Neural cell (in vitro differentiated cells): ENCODE results near the gene CSMD2. TPM values are rescaled to one million over a fixed set of nuclear protein-coding genes. Genes with fewer than 3 reads are reported as not detected.

ENCODE experiments used
- H2AFZ ChIP-seq: fragments of 200-600, 300-800 bp; sonication (generic), shearing (Covaris generic); 2 replicates; pipeline ENCODE4 v1.6.0; 2014; ENCODE audit warnings: low read depth, mild to moderate bottlenecking, antibody characterized with exemption, low read length, moderate library complexity
- H3F3A ChIP-seq: fragments of 200-600 bp; shearing (Covaris generic); 2 replicates; pipeline ENCODE4 v1.6.1; 2016; ENCODE audit warnings: mild to moderate bottlenecking, moderate library complexity, mixed read lengths, antibody characterized with exemption, low read length; ENCODE audit not compliant: insufficient read depth, poor library complexity, severe bottlenecking
- H3K27ac ChIP-seq: fragments of 200-600, 300-800 bp; sonication (generic), shearing (Covaris generic); 2 replicates; pipeline ENCODE4 v1.5.1; 2014; ENCODE audit warnings: mild to moderate bottlenecking, low read length, moderate library complexity
- H3K27me3 ChIP-seq: fragments of 300-800, 200-600 bp; sonication (generic), shearing (Covaris generic); 2 replicates; pipeline ENCODE4 v1.6.0; 2014; ENCODE audit warnings: mild to moderate bottlenecking, low read depth, low read length, moderate library complexity; ENCODE audit not compliant: insufficient read depth
- H3K36me3 ChIP-seq: fragments of 300-800, 200-600 bp; sonication (generic), shearing (Covaris generic); 2 replicates; pipeline ENCODE4 v1.5.1; 2014; ENCODE audit warnings: mild to moderate bottlenecking, antibody characterized with exemption, low read length, moderate library complexity; ENCODE audit not compliant: insufficient read depth
- H3K4me2 ChIP-seq: fragments of 300-800, 200-600 bp; sonication (generic), shearing (Covaris generic); 2 replicates; pipeline ENCODE4 v1.6.0; 2014; ENCODE audit warnings: mild to moderate bottlenecking, low read length
- H3K4me3 ChIP-seq: fragments of 300-800, 200-600 bp; sonication (generic), shearing (Covaris generic); 2 replicates; pipeline ENCODE4 v1.5.1; 2014; ENCODE audit warnings: mild to moderate bottlenecking, low read length, moderate library complexity
- H3K79me2 ChIP-seq: fragments of 200-600 bp; shearing (Covaris generic); replicated peaks from 2 replicates; pipeline ENCODE4 v1.6.0; 2014; ENCODE audit warnings: mild to moderate bottlenecking, low read length, moderate library complexity; ENCODE audit not compliant: insufficient read depth
- H3K9ac ChIP-seq: fragments of 300-800, 200-600 bp; sonication (generic), shearing (Covaris generic); 2 replicates; pipeline ENCODE4 v1.6.1; 2016; ENCODE audit warnings: mild to moderate bottlenecking, low read length, mixed read lengths
- H3K9me2 ChIP-seq: fragments of 200-600 bp; shearing (Covaris generic); 2 replicates; pipeline ENCODE4 v1.6.1; 2016; ENCODE audit warnings: mild to moderate bottlenecking, low read length, mixed read lengths; ENCODE audit not compliant: insufficient read depth
- H3K9me3 ChIP-seq: fragments of 200-600, 300-800 bp; sonication (generic), shearing (Covaris generic); 2 replicates; pipeline ENCODE4 v1.6.1; 2016; ENCODE audit warnings: mild to moderate bottlenecking, mixed run types, low read length, moderate library complexity, mixed read lengths
- H4K20me1 ChIP-seq: fragments of 200-600 bp; shearing (Covaris generic); 2 replicates; pipeline ENCODE4 v1.6.1; 2016; ENCODE audit warnings: mild to moderate bottlenecking, mixed run types; ENCODE audit not compliant: insufficient read depth
- CTCF ChIP-seq: fragments of 450-650 bp; IDR thresholded peaks from 2 replicates; pipeline ENCODE4 v1.5.1; 2014; ENCODE audit warnings: antibody characterized with exemption, mild to moderate bottlenecking, moderate library complexity; ENCODE audit not compliant: poor library complexity, severe bottlenecking
- EP300 ChIP-seq: fragments of 450-650 bp; conservative IDR thresholded peaks from 2 replicates; pipeline ENCODE4 v1.6.1; 2014; ENCODE audit warnings: antibody characterized with exemption, mild to moderate bottlenecking, moderate library complexity; ENCODE audit not compliant: poor library complexity, severe bottlenecking
- EZH2 ChIP-seq: fragments of 200-600, 300-800 bp; shearing (Covaris generic), sonication (generic); IDR thresholded peaks from 2 replicates; pipeline ENCODE4 v1.6.1; 2014; ENCODE audit warnings: antibody characterized with exemption, low read length, borderline replicate concordance, mild to moderate bottlenecking; ENCODE audit not compliant: insufficient read depth, poor library complexity, severe bottlenecking
- MXI1 ChIP-seq: fragments of 450-650 bp; conservative IDR thresholded peaks from 2 replicates; pipeline ENCODE4 v1.6.1; 2014; ENCODE audit warnings: antibody characterized with exemption, mild to moderate bottlenecking; ENCODE audit not compliant: poor library complexity, severe bottlenecking
- POLR2AphosphoS5 ChIP-seq: IDR thresholded peaks from 2 replicates; pipeline ENCODE4 v1.6.1; 2012
- RAD21 ChIP-seq: fragments of 450-650 bp; conservative IDR thresholded peaks from 2 replicates; pipeline ENCODE4 v1.6.1; 2014; ENCODE audit warnings: antibody characterized with exemption, mild to moderate bottlenecking, moderate library complexity
- REST ChIP-seq: IDR thresholded peaks from 2 replicates; pipeline ENCODE4 v1.6.1; 2012; ENCODE audit warnings: borderline replicate concordance
- SMC3 ChIP-seq: fragments of 450-650 bp; conservative IDR thresholded peaks from 2 replicates; pipeline ENCODE4 v1.6.1; 2014; ENCODE audit warnings: antibody characterized with exemption, mild to moderate bottlenecking, moderate library complexity; ENCODE audit not compliant: poor library complexity
- TAF1 ChIP-seq: IDR thresholded peaks from 2 replicates; pipeline ENCODE4 v1.6.1; 2012; ENCODE audit warnings: low read depth
- polyA plus RNA-seq: library from polyadenylated mRNA; depleted of rRNA; stranded (reverse); fragments of >200 nt; gene quantifications from 2 replicates; pipeline ENCODE4 v1.2.3, GENCODE V29; 2014

The CSMD2 gene
- polyA plus RNA-seq, 1 donor from 2014 or later: 9.6 TPM

- Histone ChIP-seq H4K20me1 (no peaks in the 10 kb centered on the region), H3K27me3 (no peaks in the 10 kb centered on the region), H3K4me2 (no peak overlapping the region), H3K9me3 (no peaks in the 10 kb centered on the region), H3K36me3 (peaks cover 4% of the 10 kb centered on the region), H3F3A (no peaks in the 10 kb centered on the region), H3K9me2 (no peaks in the 10 kb centered on the region), H3K9ac (no peak overlapping the region), H3K27ac (no peak overlapping the region), H3K4me3 (no peak overlapping the region), H3K79me2 (no peaks in the 10 kb centered on the region), H2AFZ (no peak overlapping the region)
- TF ChIP-seq RAD21 (no peak), SMC3 (no peak), POLR2AphosphoS5 (no peak), TAF1 (no peak), REST (no peak), MXI1 (no peak), EZH2 (no peak), EP300 (no peak)
Observed at GRCh38 chr1:33687000-33687399, 478.0 kb downstream of the CSMD2 start.

- Histone ChIP-seq H3F3A (no peaks in the 10 kb centered on the region), H3K4me2 (no peak overlapping the region), H3K79me2 (no peaks in the 10 kb centered on the region), H3K27me3 (no peaks in the 10 kb centered on the region), H3K9me2 (no peaks in the 10 kb centered on the region), H4K20me1 (no peaks in the 10 kb centered on the region), H3K9me3 (no peaks in the 10 kb centered on the region), H3K4me3 (no peak overlapping the region), H3K27ac (no peak overlapping the region), H3K36me3 (no peaks in the 10 kb centered on the region), H3K9ac (no peak overlapping the region), H2AFZ (no peak overlapping the region)
- TF ChIP-seq SMC3: no peak
Observed at GRCh38 chr1:33686551-33686950, 478.5 kb downstream of the CSMD2 start.

GRCh38 chr1:33685256-33685655, 479.8 kb downstream of the CSMD2 start:
- Histone ChIP-seq H3K4me2 (no peak overlapping the region), H3K27me3 (no peaks in the 10 kb centered on the region), H3K36me3 (no peaks in the 10 kb centered on the region), H3K9me3 (no peaks in the 10 kb centered on the region), H3K27ac (no peak overlapping the region), H3K9me2 (no peaks in the 10 kb centered on the region), H3K79me2 (no peaks in the 10 kb centered on the region), H3K4me3 (no peak overlapping the region), H3F3A (no peaks in the 10 kb centered on the region), H4K20me1 (no peaks in the 10 kb centered on the region), H3K9ac (no peak overlapping the region), H2AFZ (no peak overlapping the region)
- no peak for TF ChIP-seq EP300
- TF ChIP-seq SMC3: no peak
- TF ChIP-seq POLR2AphosphoS5: no peak
- TF ChIP-seq MXI1: no peak
- TF ChIP-seq EZH2: no peak
- no peak for TF ChIP-seq CTCF
- no peak for TF ChIP-seq TAF1
- no peak for TF ChIP-seq RAD21
- TF ChIP-seq REST: no peak
